GM12878 (cell line): ENCODE data around the gene GSTM2. TPM values are rescaled to one million over a fixed set of nuclear protein-coding genes. Genes with fewer than 3 reads are reported as not detected.

Experiments
- BMI1 ChIP-seq: fragments of 450-650 bp; IDR thresholded peaks from 2 replicates; pipeline ENCODE4 v1.6.1; 2016; ENCODE audit warnings: mild to moderate bottlenecking, moderate library complexity, borderline replicate concordance
- FOXK2 ChIP-seq: fragments of 450-650 bp; IDR thresholded peaks from 2 replicates; pipeline ENCODE4 v1.6.1; 2017; ENCODE audit warnings: mild to moderate bottlenecking, moderate library complexity
- TAF1 ChIP-seq: IDR thresholded peaks from 2 replicates; pipeline ENCODE4 v1.6.1; 2011; ENCODE audit warnings: mild to moderate bottlenecking, low read depth, low read length, borderline replicate concordance
- TCF12 ChIP-seq: IDR thresholded peaks from 2 replicates; pipeline ENCODE4 v1.6.1; 2011; ENCODE audit warnings: low read depth, mild to moderate bottlenecking, low read length
- ZBTB11 ChIP-seq: fragments of 450-650 bp; formaldehyde crosslinking; IDR thresholded peaks from 2 replicates; pipeline ENCODE4 v1.5.0; 2022; ENCODE audit warnings: mild to moderate bottlenecking, missing genetic modification characterization
- ZBTB40 ChIP-seq: fragments of 450-650 bp; IDR thresholded peaks from 2 replicates; pipeline ENCODE4 v1.6.1; 2016; ENCODE audit warnings: mild to moderate bottlenecking, moderate library complexity, borderline replicate concordance
- ZNF687 ChIP-seq: fragments of 450-650 bp; IDR thresholded peaks from 2 replicates; pipeline ENCODE4 v1.6.1; 2017; ENCODE audit warnings: mild to moderate bottlenecking, moderate library complexity
- polyA plus RNA-seq, 11 experiments: library from polyadenylated mRNA; depleted of rRNA in 4 of 11; unstranded in 6 of 11; stranded (reverse) in 5 of 11; fragments of >200 nt; fragmentation: Nextera tagmentation in 4 of 11; fragmentation: Illumina TruSeq in 1 of 11; extraction: Ambion mirVana in 4 of 11; extraction: Trizol in 1 of 11; gene quantifications; 1 replicate in 1 of 11; 2 replicates in 10 of 11; pipeline versions ENCODE4 v1.2.1 to v1.2.3, GENCODE V29; 2011 to 2016; ENCODE audit warnings: inconsistent platforms in 2 of 11, missing spikeins in 2 of 11, low read depth in 1 of 11
- total RNA-seq, 4 experiments: library from RNA; depleted of rRNA in 3 of 4; stranded (reverse); fragments of >200 nt in 3 of 4; fragmentation: Illumina TruSeq in 1 of 4; extraction: Trizol in 1 of 4; gene quantifications; 2 replicates each; pipeline versions ENCODE4 v1.2.1 to v1.2.3, GENCODE V29; 2013 to 2021
- TF ChIP-seq, protein P1 (sequence below): fragments of 450-650 bp; IDR thresholded peaks from 2 replicates; pipeline ENCODE4 v1.6.1; 2018; ENCODE audit warnings: borderline replicate concordance, mild to moderate bottlenecking; ENCODE audit not compliant: partially characterized antibody

The GSTM2 gene
- total and polyA plus RNA-seq, 10 of the 15 experiments (the other 5 are each of a cell fraction or from before 2014, with no cell fraction given) = 8.3 to 32.3 (median 20.2) TPM

GRCh38 chr1:109620841-109621286 is 47.0 kb upstream of the GSTM2 start (continued):
- TF ChIP-seq ZBTB11 (CRISPR knock-in tag) = no peak
- TF ChIP-seq BMI1 = peak; percentile 91
- no peak for TF ChIP-seq FOXK2
- no peak for TF ChIP-seq ZNF687
- TF ChIP-seq TCF12 = peak; percentile 41; the same call in 1 of the 2 replicates
- peak; percentile 33; the same call in 1 of the 2 replicates for TF ChIP-seq ZBTB40
- TF ChIP-seq TAF1 = no peak
- TF ChIP-seq, protein P1, sequence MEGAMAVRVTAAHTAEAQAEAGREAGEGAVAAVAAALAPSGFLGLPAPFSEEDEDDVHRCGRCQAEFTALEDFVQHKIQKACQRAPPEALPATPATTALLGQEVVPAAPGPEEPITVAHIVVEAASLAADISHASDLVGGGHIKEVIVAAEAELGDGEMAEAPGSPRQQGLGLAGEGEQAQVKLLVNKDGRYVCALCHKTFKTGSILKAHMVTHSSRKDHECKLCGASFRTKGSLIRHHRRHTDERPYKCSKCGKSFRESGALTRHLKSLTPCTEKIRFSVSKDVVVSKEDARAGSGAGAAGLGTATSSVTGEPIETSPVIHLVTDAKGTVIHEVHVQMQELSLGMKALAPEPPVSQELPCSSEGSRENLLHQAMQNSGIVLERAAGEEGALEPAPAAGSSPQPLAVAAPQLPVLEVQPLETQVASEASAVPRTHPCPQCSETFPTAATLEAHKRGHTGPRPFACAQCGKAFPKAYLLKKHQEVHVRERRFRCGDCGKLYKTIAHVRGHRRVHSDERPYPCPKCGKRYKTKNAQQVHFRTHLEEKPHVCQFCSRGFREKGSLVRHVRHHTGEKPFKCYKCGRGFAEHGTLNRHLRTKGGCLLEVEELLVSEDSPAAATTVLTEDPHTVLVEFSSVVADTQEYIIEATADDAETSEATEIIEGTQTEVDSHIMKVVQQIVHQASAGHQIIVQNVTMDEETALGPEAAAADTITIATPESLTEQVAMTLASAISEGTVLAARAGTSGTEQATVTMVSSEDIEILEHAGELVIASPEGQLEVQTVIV = peak; percentile 41
